Nephron (organoid): ENCODE results near the gene KCNT2.

ENCODE experiments used
- H3K27ac Mint-ChIP-seq, 3 experiments: 2 replicates each; pipeline ENCODE4 v1.8.0; 2020; ENCODE audit warnings: mixed read lengths in 3 of 3, mild to moderate bottlenecking in 2 of 3, moderate library complexity in 1 of 3
- H3K27me3 Mint-ChIP-seq: 2 replicates; pipeline ENCODE4 v1.8.0; 2021; ENCODE audit warnings: low read depth, mild to moderate bottlenecking, moderate library complexity, mixed read lengths
- H3K36me3 Mint-ChIP-seq: 2 replicates; pipeline ENCODE4 v1.8.0; 2020; ENCODE audit warnings: low read depth, mixed read lengths
- H3K4me1 Mint-ChIP-seq: 2 replicates; pipeline ENCODE4 v1.8.0; 2020; ENCODE audit warnings: mixed read lengths
- H3K4me3 Mint-ChIP-seq, 3 experiments: 2 replicates each; pipeline ENCODE4 v1.8.0; 2020; ENCODE audit warnings: mild to moderate bottlenecking in 3 of 3, mixed read lengths in 3 of 3, moderate library complexity in 2 of 3
- H3K9me3 Mint-ChIP-seq: 2 replicates; pipeline ENCODE4 v1.8.0; 2020; ENCODE audit warnings: mixed read lengths
- CTCF ChIP-seq, 3 experiments: fragments of 200-600 bp; sonication (generic); IDR thresholded peaks; one replicate each; pipeline ENCODE4 v1.5.0; 2021; ENCODE audit warnings: antibody characterized with exemption in 3 of 3; ENCODE audit not compliant: unreplicated experiment in 3 of 3

Gene KCNT2

DNA sequence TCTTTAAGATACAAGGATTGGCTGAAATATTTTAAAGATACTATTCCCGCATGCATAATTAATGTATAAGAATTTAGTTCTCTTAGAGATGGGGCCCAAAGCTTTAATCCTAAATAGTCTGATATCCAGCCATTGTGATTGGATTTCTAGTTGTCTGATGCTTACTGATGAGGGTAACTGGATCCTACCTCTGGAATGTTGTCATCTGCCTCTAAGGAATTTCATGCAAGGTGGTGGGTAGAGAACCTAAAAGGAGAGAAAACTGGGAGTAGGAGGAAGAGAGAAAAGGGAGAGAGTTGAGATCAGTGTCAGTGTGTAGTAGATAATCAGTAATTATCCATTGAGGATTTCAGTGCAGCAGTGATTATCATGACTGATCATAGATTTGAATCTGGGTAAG, 295.5 kb downstream of the KCNT2 start:
- Mint-ChIP-seq H3K27me3 (no peaks in the 10 kb centered on the region), H3K4me3 (no peak overlapping the region), H3K9me3 (no peaks in the 10 kb centered on the region), H3K4me1 (no peaks in the 10 kb centered on the region), H3K27ac (no peak overlapping the region), H3K36me3 (peaks cover 11% of the 10 kb centered on the region)
- no peak for TF ChIP-seq CTCF (IDR thresholded peaks at IDR 0.05; ENCODE audit: unreplicated experiment in 3 of 3)

- Mint-ChIP-seq H3K9me3 (no peaks in the 10 kb centered on the region), H3K27me3 (no peaks in the 10 kb centered on the region), H3K4me1 (no peaks in the 10 kb centered on the region), H3K4me3 (no peak overlapping the region), H3K27ac (no peak overlapping the region), H3K36me3 (peaks cover 7% of the 10 kb centered on the region)
- TF ChIP-seq CTCF (IDR thresholded peaks at IDR 0.05; ENCODE audit: unreplicated experiment in 3 of 3): peak; percentile 22 to 42 (median 30)
Observed at GRCh38 chr1:196309386-196309785, 298.9 kb downstream of the KCNT2 start.

- Mint-ChIP-seq H3K4me3 (no peak overlapping the region), H3K27me3 (no peaks in the 10 kb centered on the region), H3K27ac (no peak overlapping the region), H3K36me3 (peaks cover 6% of the 10 kb centered on the region), H3K9me3 (no peaks in the 10 kb centered on the region), H3K4me1 (peaks cover 2% of the 10 kb centered on the region)
- no peak for TF ChIP-seq CTCF (IDR thresholded peaks at IDR 0.05; ENCODE audit: unreplicated experiment in 3 of 3)
Observed at GRCh38 chr1:196308176-196308575, 300.1 kb downstream of the KCNT2 start.

DNA sequence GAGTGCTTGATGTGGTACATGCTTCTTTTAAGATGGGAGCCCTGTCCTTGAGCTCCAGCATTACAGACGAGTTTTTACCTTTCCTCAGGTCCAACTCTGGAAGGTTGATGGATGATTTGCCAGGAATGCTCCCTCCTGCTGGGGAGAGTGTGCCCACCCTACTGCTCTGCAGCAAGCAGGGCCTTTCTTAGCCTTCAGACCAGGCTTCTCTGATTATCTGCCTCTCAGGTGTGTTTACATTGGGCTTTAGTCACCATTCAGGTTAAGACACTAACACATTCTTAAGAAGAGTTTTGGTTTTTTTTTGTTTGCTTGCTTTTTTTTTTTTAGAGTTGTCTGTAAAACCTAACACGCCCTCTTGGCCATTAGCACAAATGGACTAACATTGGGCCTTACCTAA, 301.8 kb downstream of the KCNT2 start:
- Mint-ChIP-seq H3K27me3 (no peaks in the 10 kb centered on the region), H3K9me3 (no peaks in the 10 kb centered on the region), H3K4me3 (no peak overlapping the region), H3K36me3 (no peaks in the 10 kb centered on the region), H3K4me1 (peaks cover 7% of the 10 kb centered on the region), H3K27ac (no peak overlapping the region)
- no peak for TF ChIP-seq CTCF (IDR thresholded peaks at IDR 0.05; ENCODE audit: unreplicated experiment in 3 of 3)

- TF ChIP-seq CTCF (IDR thresholded peaks at IDR 0.05; ENCODE audit: unreplicated experiment in 3 of 3): no peak
- no peaks in the 10 kb centered on the region for H3K9me3 Mint-ChIP-seq
Observed at GRCh38 chr1:196305216-196305615, 303.0 kb downstream of the KCNT2 start.

GRCh38 chr1:196302981-196303380, 305.3 kb downstream of the KCNT2 start:
- Mint-ChIP-seq H3K27me3 (no peaks in the 10 kb centered on the region), H3K4me3 (no peak overlapping the region), H3K36me3 (peaks cover 6% of the 10 kb centered on the region), H3K4me1 (peaks cover 7% of the 10 kb centered on the region), H3K9me3 (no peaks in the 10 kb centered on the region), H3K27ac (peak overlapping the region in 1 of 3 experiments; percentile 57)
- no peak for TF ChIP-seq CTCF (IDR thresholded peaks at IDR 0.05; ENCODE audit: unreplicated experiment in 3 of 3)

More at GRCh38 chr1:196305216-196305615, 303.0 kb downstream of the KCNT2 start:
- peaks cover 7% of the 10 kb centered on the region for H3K4me1 Mint-ChIP-seq
- no peaks in the 10 kb centered on the region for H3K27me3 Mint-ChIP-seq
- no peaks in the 10 kb centered on the region for H3K36me3 Mint-ChIP-seq
- H3K27ac Mint-ChIP-seq: no peak overlapping the region
- no peak overlapping the region for H3K4me3 Mint-ChIP-seq
